Measurements from ENCODE around the gene FALEC. TPM values are rescaled to one million over a fixed set of nuclear protein-coding genes. Genes with fewer than 3 reads are reported as not detected.

The FALEC gene
- total RNA-seq (2011; cell fraction: chromatin; rRNA removed; ENCODE audit: low replicate concordance) = 0.95 and 3.3 TPM in 2 replicates
- total RNA-seq (2011; cell fraction: nucleolus; rRNA removed) = 0.92 and 1.0 TPM in 2 replicates
- 1.8 and 2.4 TPM in 2 replicates for total RNA-seq (2011; cell fraction: nucleoplasm; rRNA removed)
- total RNA-seq (2014; rRNA removed) (0.33 and 1.8 TPM in 2 replicates), total RNA-seq (2014; rRNA removed; fragmentation: Illumina TruSeq; extraction: Trizol) (0.38 TPM in 1 of 2 replicates, not detected in the other), total RNA-seq (2015; rRNA removed; fragmentation: Illumina TruSeq; extraction: Trizol) (0.45 TPM in 1 of 2 replicates, not detected in the other), total RNA-seq (2021) (0.51 TPM in 1 of 2 replicates, not detected in the other), polyA plus RNA-seq (2011; rRNA removed) (0.15 and 0.53 TPM in 2 replicates), polyA plus RNA-seq (2014; fragmentation: Illumina TruSeq; extraction: Trizol) (not detected in 2 replicates), polyA plus RNA-seq (2014; fragmentation: Nextera tagmentation; extraction: Ambion mirVana) (not detected), polyA plus RNA-seq (2014; rRNA removed) (0.56 and 0.73 TPM in 2 replicates), polyA minus RNA-seq (2011; rRNA and poly(A)+ RNA removed) (0.63 and 0.72 TPM in 2 replicates), Bru-seq, nascent RNA (percentile 57 among the genes with signal in this experiment), BruChase-seq, experiment 1, labeled RNA remaining after a 2-hour chase (percentile 52 among the genes with signal in this experiment), BruChase-seq, experiment 2, labeled RNA remaining after a 6-hour chase (percentile 51 among the genes with signal in this experiment)
- 0.18 and 0.19 TPM in 2 replicates for polyA plus RNA-seq (2011; cell fraction: cytosol; rRNA removed)
- 0.58 and 0.67 TPM in 2 replicates for polyA plus RNA-seq (2011; cell fraction: nucleus; rRNA removed)
- 0.21 and 0.43 TPM in 2 replicates for polyA plus RNA-seq (2012)
- not detected in 2 replicates for polyA minus RNA-seq (2011; cell fraction: cytosol; rRNA and poly(A)+ RNA removed)
- 1.1 TPM in 1 of 2 replicates, not detected in the other for polyA minus RNA-seq (2011; cell fraction: nucleus; rRNA and poly(A)+ RNA removed)
- long read RNA-seq, experiment 1 = 0 reads
- long read RNA-seq, experiment 2 = 0 reads
- long read RNA-seq, experiment 3, partial matches to known transcripts = 1 of 1 reads
- long read RNA-seq, experiment 3, other reads (novel, unspliced or antisense) = 0 of 1 reads

- POLR2A ChIA-PET = interaction anchor here (0.6 to 2.9 kb wide), 15 partner anchors 8 to 371 kb away, joined by 3 to 18 read pairs (median 4); partner anchors contain the start of genes MCL1 and TARS2
- H4K20me1 ChIP-seq (replicated peaks; ENCODE audit: control insufficient read depth, insufficient read depth, low read length) = no peaks in the 10 kb centered on the region
- H3K27me3 ChIP-seq (ENCODE audit: control insufficient read depth in 2 of 2, insufficient read depth in 2 of 2, low read length in 2 of 2) = no peaks in the 10 kb centered on the region
- no TSS peak for BruUV-seq (replicated peaks)
- peaks cover 13% of the 10 kb centered on the region; the same call in 1 of the 3 replicates for H3K79me2 ChIP-seq (ENCODE audit: control insufficient read depth, insufficient read depth, low read length)
- FAIRE-seq (peak; percentile 89), ATAC-seq (peak; percentile 97), DNase-seq (ENCODE audit: extremely low read depth in 1 of 4, low spot score in 3 of 4) (peak; percentile 97 to 99 (median 98))
- in situ Hi-C loops (cut with MboI) (no loop called here), intact Hi-C loops (cut with micrococcal nuclease) (loop anchor here (1.0 to 5.0 kb wide), 3 partner anchors 28 to 53 kb away; partner anchors contain the start of gene TARS2)
- H2AFZ ChIP-seq (ENCODE audit: low read depth, low read length) = peak within 1 kb of the TSS; percentile 97
- H3K9ac ChIP-seq (ENCODE audit: insufficient read depth in 1 of 2, low read depth in 2 of 2, low read length in 2 of 2) = peak within 1 kb of the TSS; percentile 82 to 98
- peaks cover 30% of the 10 kb centered on the region; the same call in 2 of the 3 replicates for H3K36me3 ChIP-seq (ENCODE audit: control insufficient read depth, insufficient read depth, low read length)
- peak within 1 kb of the TSS; percentile 83 for H3K27ac ChIP-seq (ENCODE audit: extremely low read depth, low read depth, low read length)
- H3K4me2 ChIP-seq (ENCODE audit: insufficient read depth, low read length) = peak within 1 kb of the TSS; percentile 86
- peak within 1 kb of the TSS; percentile 43 for H3K4me3 ChIP-seq
- CTCF ChIA-PET (ENCODE audit: low intra/inter-chr PET ratio) = interaction anchor here (0.8 to 0.9 kb wide), 2 partner anchors 49 to 260 kb away, joined by 4 to 10 read pairs; no protein-coding TSS in a partner anchor
- WGBS (ENCODE audit: insufficient coverage, low coverage, missing lambda C conversion rate) = under 1% methylated on average over 48 of the region's 54 CpGs
- no peaks in the 10 kb centered on the region for H3K9me3 ChIP-seq (replicated peaks; ENCODE audit: control insufficient read depth, insufficient read depth, low read depth, low read length)
- no peaks in the 10 kb centered on the region for H3K9me1 ChIP-seq (ENCODE audit: control insufficient read depth, insufficient read depth, low read length)
- H3K4me1 ChIP-seq (replicated peaks in 1 of 2; ENCODE audit: control insufficient read depth in 2 of 2, insufficient read depth in 2 of 2, low read length in 2 of 2) = peaks cover 28 to 42% of the 10 kb centered on the region in 2 experiments; a peak in 4 of 5 replicates
- no peak for TF ChIP-seq MTA1 (IDR thresholded peaks at IDR 0.05; ENCODE audit: borderline replicate concordance)
- peak; percentile 10; the same call in 1 of the 2 replicates for TF ChIP-seq SOX6 (IDR thresholded peaks at IDR 0.05)
- no peak for TF ChIP-seq SIRT6 (IDR thresholded peaks at IDR 0.05; ENCODE audit: low read depth, low read length)
- TF ChIP-seq LARP7 (IDR thresholded peaks at IDR 0.05) = no peak
- TF ChIP-seq NKRF (IDR thresholded peaks at IDR 0.05; ENCODE audit: borderline replicate concordance) = peak; percentile 70; the same call in 1 of the 2 replicates
- TF ChIP-seq SIN3A (IDR thresholded peaks at IDR 0.05; ENCODE audit: borderline replicate concordance in 2 of 2, control insufficient read depth in 1 of 2, low read depth in 2 of 2, low read length in 2 of 2) = no peak; a peak in 1 of 4 replicates
- TF ChIP-seq AFF4 (CRISPR knock-in tag; IDR thresholded peaks at IDR 0.05) = peak; percentile 65
- no peak for TF ChIP-seq SRSF3 (IDR thresholded peaks at IDR 0.05; ENCODE audit: insufficient read depth, low read length)
- TF ChIP-seq NBN (IDR thresholded peaks at IDR 0.05; ENCODE audit: low read depth) = peak; percentile 41; the same call in 1 of the 2 replicates
- peak; percentile 60; the same call in 1 of the 2 replicates for TF ChIP-seq PHF8 (IDR thresholded peaks at IDR 0.05; ENCODE audit: borderline replicate concordance, low read length)
Observed at GRCh38 chr1:150515328-150516049, at the start of gene FALEC. TSS of gene FALEC (plus strand) at chr1:150515752.

Data from K562 (cell line).